GM18526 (cell line): ENCODE measurements around the gene MEST.

Source experiments
- POLR2A ChIP-seq: IDR thresholded peaks from 3 replicates; pipeline ENCODE4 v1.6.1; 2011; ENCODE audit not compliant: insufficient read length; ENCODE audit errors: extremely low read depth

The MEST gene, protein sequence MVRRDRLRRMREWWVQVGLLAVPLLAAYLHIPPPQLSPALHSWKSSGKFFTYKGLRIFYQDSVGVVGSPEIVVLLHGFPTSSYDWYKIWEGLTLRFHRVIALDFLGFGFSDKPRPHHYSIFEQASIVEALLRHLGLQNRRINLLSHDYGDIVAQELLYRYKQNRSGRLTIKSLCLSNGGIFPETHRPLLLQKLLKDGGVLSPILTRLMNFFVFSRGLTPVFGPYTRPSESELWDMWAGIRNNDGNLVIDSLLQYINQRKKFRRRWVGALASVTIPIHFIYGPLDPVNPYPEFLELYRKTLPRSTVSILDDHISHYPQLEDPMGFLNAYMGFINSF

DNA sequence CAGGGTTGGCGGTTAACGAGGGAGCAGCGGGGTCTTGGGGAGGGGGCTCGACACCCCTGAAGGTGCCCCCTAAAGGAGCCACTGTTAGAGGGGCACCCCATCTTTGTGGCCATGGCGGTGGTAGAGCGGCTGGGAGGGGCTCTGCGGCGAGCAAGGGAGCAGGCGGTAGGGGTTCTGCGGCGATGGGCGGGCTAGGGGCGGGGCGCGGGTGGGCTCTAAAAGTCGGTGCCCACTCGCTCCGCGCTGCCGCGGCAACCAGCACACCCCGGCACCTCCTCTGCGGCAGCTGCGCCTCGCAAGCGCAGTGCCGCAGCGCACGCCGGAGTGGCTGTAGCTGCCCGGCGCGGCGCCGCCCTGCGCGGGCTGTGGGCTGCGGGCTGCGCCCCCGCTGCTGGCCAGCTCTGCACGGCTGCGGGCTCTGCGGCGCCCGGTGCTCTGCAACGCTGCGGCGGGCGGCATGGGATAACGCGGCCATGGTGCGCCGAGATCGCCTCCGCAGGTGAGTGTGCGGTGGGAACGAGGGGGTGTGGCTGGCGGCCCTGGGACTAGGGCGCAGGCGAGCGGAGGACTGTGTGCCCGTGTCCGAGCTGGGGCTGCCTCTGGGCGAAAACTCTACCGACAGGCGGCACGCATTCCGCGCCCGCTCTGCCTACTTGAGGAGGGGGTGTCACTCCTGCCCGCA lies at the start of gene MEST:
TSS of gene MEST (plus strand) at position 245 of the 682 bp plus-strand sequence. CDS start at position 474, 229 bp downstream.
- TF ChIP-seq POLR2A, result no peak

DNA sequence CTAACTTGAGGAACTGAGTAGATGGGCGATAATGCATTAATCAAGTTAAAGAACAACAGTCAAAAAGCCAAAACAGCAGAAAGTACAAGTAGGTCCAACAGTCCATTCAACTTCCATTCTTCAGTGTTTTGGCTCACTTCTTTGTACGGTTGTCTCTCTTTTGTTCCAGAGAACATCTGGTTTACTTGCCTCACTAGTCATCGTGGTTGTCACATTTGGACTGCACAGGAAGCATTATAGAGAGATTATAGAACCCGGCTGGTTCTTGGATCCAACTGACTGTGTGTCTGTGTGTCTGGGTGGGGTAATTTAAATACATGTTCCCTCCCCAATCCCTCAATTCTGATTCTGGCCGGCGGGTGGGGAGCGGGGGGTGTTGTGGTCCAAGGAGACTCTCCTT lies 49.3 kb upstream of the MEST start:
- TF ChIP-seq POLR2A, result no peak

DNA sequence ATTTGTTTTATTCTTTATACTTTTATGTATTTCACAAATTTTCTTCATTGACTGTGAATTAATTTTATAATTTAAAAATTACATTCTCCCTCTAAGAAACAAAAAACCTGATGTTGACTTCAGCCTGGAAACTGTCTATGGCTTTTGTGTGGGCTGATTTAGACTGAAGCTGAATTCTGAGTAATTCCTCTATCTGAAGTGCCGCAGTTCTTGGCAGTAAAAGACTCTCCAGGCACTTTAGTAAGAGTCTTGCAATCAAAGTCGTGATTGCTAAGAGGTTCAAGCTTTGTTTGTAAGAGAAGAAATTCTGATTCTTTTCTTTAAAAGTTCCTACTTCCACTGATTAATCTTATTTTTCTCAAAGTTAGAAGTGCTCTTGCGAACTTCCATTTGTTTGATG lies 47.7 kb upstream of the MEST start:
- no peak for TF ChIP-seq POLR2A

DNA sequence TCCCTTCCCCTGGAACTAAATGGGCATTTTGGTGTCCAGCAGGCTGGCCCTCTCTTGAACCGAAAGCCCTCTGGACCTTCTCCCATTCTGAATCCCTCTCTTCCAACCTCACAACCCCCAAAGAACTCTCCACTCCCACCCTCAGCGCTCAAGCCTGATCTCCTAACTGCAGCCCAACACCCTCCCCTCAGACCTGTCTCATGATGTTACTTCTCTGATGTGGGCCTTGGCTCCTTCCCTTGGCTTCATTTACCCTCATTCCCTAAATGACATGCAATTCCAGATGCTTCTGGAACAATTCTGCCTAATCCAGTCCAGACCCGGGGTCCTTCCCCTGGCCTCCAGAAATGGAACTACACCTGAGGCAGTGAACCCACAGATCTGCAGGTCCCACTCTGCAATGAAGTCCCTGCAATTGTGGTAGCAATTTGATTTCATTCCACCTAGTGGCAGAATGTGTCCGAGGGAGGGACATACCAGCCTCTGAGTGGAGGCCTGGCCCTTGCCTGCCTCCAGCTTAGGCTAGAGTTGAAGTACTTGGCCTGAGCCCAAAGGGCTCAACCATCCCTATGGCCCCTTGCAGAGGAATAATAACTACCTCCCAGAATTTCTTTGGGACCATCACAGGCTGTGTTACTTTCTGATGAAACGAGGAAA lies 47.0 kb upstream of the MEST start:
- no peak for TF ChIP-seq POLR2A

DNA sequence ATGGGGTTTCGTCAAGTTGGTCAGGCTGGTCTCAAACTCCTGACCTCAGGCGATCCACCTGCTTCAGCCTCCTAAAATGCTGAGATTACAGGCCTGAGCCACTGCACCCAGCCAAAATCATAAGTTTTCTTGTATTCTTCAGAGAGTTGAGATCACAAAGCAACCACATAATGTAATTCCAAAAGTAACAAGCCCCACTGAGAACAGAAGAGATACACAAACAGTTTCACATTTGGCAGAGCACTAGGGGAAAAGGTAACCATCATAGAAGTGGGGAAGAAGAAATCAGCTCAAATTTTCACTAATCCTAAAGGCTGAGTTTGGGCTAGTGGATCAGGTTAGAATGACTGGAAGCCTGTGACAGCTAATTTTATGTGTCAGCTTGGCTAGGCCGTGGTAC lies 45.6 kb upstream of the MEST start:
- no peak for TF ChIP-seq POLR2A

DNA sequence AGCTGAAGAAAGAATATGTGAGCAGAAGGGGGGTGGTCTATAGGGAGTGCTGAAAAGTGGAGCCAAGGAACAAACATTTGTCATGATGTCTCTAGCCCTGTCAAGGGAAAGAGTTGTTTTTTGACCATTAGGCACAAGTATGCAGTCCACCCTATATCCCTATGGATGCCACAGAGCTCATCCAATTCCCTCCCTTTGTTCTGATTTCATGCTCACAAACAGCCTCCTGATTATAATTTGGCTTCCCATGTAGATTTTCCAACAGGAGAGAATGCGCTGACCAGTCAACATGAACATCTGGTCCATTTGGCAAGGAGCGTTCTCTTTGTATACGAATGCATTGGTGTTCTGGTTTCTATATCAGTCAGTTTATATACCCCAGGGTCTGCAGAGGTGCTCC lies 38.9 kb upstream of the MEST start:
- no peak for TF ChIP-seq POLR2A

DNA sequence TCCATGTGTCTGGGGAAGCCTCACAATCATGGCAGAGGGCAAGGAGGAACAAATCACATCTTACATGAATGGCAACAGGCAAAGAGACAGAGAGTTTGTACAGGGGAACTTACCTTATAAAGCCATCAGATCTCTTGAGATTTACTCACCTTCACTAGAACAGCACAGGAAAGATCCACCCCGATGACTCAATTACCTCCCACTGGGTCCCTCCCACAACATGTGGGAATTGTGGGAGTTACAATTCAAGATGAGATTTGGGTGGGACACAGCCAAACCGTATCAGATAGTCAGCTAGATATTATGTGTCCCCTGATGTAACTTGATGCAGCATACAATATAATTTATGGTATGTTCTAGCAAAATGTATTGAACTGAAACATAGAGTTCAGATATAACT lies 36.9 kb upstream of the MEST start:
- no peak for TF ChIP-seq POLR2A

DNA sequence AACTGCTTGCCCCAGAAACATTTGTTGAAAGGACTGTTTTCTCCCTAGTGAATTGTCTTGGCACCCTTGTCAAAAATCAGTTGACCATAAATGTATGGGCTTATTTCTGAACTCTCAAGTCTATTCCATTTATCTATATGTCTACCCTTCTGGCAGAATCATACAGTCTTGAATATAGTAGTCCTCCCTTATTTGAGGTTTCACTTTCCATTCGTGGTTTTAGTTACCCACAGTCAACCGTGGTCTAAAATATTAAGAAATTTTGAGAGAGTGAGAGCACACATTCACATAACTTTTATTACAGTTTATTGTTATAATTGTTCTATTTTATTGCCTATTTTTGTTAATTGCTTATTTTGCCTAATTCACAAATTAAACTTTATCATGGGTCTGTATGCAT lies 33.6 kb upstream of the MEST start:
- TF ChIP-seq POLR2A, result no peak

DNA sequence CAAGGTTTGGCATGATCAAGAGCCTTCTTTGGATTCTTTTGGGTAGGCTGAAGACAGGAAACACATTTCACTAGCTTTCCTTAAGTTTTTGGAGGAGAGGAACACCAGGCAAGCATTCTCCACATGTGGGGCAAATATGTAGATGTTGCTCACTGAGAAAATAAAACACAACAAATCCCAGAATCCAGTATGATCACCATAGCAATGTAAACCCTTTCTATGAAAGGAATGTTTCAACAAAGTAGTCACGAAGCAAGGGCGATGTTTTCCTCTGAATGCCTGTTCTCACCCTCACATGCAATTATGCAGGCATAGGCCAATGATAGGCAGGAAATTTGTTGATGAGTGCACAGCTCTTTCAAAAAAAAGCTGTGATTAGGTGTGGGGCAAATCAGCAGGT lies 30.6 kb upstream of the MEST start:
- no peak for TF ChIP-seq POLR2A

DNA sequence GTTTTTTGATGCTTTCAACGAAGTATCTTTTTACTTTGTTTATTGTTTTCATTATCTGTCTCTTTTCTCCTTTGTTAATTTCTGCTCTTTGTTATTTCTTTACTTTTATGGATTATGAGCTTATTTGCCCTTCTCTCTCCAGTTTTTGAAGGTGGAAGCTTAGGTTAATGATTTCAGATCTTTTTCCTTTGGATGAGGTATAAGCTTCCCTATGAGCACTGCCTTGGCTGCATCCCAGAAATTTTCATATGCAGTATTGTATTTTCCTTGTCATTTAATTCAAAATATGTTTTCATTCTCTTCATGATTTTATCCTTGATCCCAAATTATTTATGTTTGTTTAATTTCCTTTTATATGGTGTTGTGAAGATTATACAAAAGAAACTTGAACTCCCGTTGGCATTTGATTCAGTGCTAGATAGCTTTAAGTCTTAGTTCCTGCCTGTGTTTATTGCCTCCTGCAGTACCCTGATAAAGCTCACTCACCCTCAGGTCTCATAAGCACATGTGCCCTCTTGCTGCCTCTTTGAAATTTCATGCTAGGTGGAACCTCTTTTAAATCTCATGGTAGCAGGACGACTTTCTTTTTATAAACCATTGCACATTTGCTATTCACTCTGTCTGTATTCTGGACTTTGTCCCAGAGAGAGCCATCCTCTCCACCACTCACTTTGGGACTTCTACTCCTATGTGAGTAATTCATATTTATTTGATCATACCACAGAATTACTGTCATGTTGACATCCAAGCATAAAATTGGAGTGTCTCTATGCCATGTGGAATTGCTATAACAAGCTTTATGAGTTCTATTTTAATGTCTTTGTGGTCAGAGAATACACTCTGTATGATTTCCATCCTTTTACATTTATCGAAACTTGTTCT lies 28.1 kb upstream of the MEST start:
- TF ChIP-seq POLR2A, result no peak

DNA sequence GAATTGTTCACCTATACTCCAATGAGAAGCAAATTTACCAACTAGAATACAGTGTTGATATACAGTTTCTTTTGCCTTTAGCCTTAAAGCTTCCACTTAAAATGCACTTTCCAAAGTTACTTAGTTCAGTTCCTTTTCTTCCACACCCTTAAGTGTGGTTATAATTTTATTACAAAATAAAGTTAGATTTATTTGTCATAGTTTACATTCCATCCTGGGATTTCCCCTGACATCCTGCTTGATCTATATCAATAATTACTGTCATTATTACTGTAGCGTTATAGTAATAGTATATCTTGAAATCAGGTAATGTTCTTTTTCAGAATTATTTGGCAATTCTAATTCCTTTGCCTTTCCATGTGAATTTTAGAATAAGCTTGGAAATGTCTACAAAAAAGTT lies 23.3 kb upstream of the MEST start:
- no peak for TF ChIP-seq POLR2A

DNA sequence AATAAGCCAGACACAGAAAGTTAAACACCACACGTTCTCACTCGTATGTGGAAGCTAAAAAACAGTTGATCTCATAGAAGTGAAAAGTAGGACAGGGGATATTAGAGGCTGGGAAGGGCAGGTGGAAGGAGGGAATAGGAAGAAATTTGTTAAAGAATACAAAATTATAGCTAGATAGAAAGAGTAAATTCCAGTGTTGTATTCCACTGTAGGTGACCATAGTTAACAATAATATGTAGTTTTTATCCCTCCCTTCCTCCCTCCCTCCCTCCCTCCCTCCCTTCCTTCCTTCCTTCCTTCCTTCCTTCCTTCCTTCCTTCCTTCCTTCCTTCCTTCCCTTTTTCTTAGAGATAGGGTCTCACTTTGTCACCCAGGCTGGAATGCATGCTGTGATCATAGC lies 19.9 kb upstream of the MEST start:
- no peak for TF ChIP-seq POLR2A

DNA sequence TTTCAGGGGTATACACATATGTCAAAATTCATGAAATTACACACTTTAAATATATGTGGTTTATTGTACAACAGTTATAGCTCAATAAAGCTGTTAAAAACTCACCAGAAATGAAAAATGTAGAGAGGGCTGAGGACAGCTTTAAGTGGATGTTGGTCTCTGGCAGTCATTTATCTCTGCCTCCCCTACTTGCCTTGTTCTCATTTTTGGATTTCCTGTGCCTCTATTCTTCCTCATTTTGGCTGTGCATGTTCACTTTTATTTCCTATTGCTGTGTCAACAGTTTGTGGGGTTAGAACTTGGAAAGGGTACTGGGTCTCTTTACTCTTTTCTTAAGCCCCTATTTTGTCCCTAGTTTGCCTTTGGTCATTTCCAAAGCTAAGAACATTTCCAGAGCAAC lies 18.6 kb upstream of the MEST start:
- no peak for TF ChIP-seq POLR2A

DNA sequence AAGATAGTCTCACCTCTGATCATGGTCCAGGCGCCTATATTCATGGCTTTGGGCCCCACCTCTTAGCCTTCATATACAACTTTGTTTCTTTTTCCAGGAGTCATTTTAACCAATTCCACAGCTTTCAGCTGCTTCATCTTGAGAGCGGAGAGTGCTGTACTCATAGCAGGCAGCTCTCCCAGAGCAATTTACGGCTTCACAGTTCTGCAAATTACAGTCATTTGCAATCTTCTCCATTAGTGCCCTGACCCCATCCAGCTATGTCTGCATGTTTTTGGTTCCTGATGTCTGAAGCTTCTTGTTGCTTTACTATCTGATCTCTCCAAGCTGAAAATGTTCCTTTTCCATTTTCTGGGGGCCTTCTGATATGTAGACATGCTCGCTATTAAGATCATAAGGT lies 18.0 kb upstream of the MEST start:
- TF ChIP-seq POLR2A, result no peak

DNA sequence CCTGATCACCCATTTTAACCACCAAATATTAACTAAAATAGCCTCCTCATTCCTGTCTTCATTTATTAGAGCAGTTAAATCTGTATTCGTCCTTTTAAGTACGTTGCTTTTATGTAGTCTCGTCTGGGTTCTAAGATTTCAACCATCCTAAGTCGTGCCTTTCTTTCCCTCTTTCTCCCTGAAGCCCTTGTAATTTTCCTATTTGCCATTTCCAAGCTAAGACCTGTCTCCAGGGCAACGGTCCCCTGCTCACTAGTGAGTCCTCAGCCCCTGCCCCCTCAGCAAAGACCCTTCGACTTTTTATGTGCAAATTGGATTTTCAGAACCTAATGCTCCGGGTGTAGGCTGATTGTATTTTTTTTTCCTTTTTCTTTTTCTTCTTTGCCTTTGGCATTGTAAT lies 16.1 kb upstream of the MEST start:
- TF ChIP-seq POLR2A, result no peak
